Astrocyte (in vitro differentiated cells and primary cell): ENCODE data around the gene DDB1. TPM values are rescaled to one million over a fixed set of nuclear protein-coding genes. Genes with fewer than 3 reads are reported as not detected.

Experiments
- DNase-seq: peaks from one replicate; pipeline ENCODE4 v3.0.0-alpha.2; 2010; ENCODE audit warnings: low read depth
- FAIRE-seq: peaks from 2 replicates; lab custom pipeline; 2011; peaks lifted over from hg19 to GRCh38; lab: Jason Lieb, UNC
- H2AFZ ChIP-seq: 2 replicates; pipeline ENCODE4 v1.6.0; 2012; ENCODE audit warnings: low read depth, low read length, inconsistent platforms
- H3K27ac ChIP-seq: 2 replicates; pipeline ENCODE4 v1.5.1; 2011; ENCODE audit warnings: low read depth, low read length, inconsistent platforms
- H3K27me3 ChIP-seq: 2 replicates; pipeline ENCODE4 v1.6.0; 2011; ENCODE audit warnings: low read length, inconsistent platforms; ENCODE audit not compliant: insufficient read depth
- H3K36me3 ChIP-seq: 2 replicates; pipeline ENCODE4 v1.5.1; 2011; ENCODE audit warnings: low read length, inconsistent platforms; ENCODE audit not compliant: insufficient read depth
- H3K4me1 ChIP-seq: 2 replicates; pipeline ENCODE4 v1.5.1; 2011; ENCODE audit warnings: low read length, inconsistent platforms; ENCODE audit not compliant: insufficient read depth
- H3K4me2 ChIP-seq: 2 replicates; pipeline ENCODE4 v1.6.0; 2012; ENCODE audit warnings: low read length, inconsistent platforms
- H3K4me3 ChIP-seq: 2 replicates; pipeline ENCODE4 v1.5.1; 2011; ENCODE audit warnings: low read depth, mild to moderate bottlenecking, low read length, inconsistent platforms; ENCODE audit not compliant: insufficient read depth
- H3K79me2 ChIP-seq: 2 replicates; pipeline ENCODE4 v1.6.0; 2012; ENCODE audit warnings: mild to moderate bottlenecking, low read length, inconsistent platforms; ENCODE audit not compliant: insufficient read depth
- H3K9ac ChIP-seq: 2 replicates; pipeline ENCODE4 v1.6.0; 2012; ENCODE audit warnings: mild to moderate bottlenecking, low read length, inconsistent platforms
- H3K9me3 ChIP-seq: 2 replicates; pipeline ENCODE4 v1.5.1; 2012; ENCODE audit warnings: low read depth, mild to moderate bottlenecking, low read length, inconsistent platforms; ENCODE audit not compliant: insufficient read depth
- H4K20me1 ChIP-seq: 2 replicates; pipeline ENCODE4 v1.6.0; 2012; ENCODE audit warnings: low read length, inconsistent platforms; ENCODE audit not compliant: insufficient read depth
- H3K27ac Mint-ChIP-seq: one replicate; pipeline ENCODE4 v1.8.0; 2021; ENCODE audit warnings: mild to moderate bottlenecking, mixed read lengths; ENCODE audit not compliant: unreplicated experiment
- H3K27me3 Mint-ChIP-seq: one replicate; pipeline ENCODE4 v1.8.0; 2021; ENCODE audit warnings: low read depth, mixed read lengths; ENCODE audit not compliant: unreplicated experiment
- H3K36me3 Mint-ChIP-seq: one replicate; pipeline ENCODE4 v1.8.0; 2021; ENCODE audit warnings: low read depth, mixed read lengths; ENCODE audit not compliant: unreplicated experiment
- H3K4me1 Mint-ChIP-seq: one replicate; pipeline ENCODE4 v1.8.0; 2021; ENCODE audit warnings: low read depth, mixed read lengths; ENCODE audit not compliant: unreplicated experiment
- H3K4me3 Mint-ChIP-seq: one replicate; pipeline ENCODE4 v1.8.0; 2021; ENCODE audit warnings: mild to moderate bottlenecking, moderate library complexity, mixed read lengths; ENCODE audit not compliant: unreplicated experiment
- H3K9me3 Mint-ChIP-seq: one replicate; pipeline ENCODE4 v1.8.0; 2021; ENCODE audit warnings: mild to moderate bottlenecking, mixed read lengths; ENCODE audit not compliant: unreplicated experiment
- CTCF ChIP-seq: IDR thresholded peaks from 2 replicates; pipeline ENCODE4 v1.5.1; 2011; ENCODE audit warnings: low read depth, mild to moderate bottlenecking, inconsistent platforms, low read length, moderate library complexity; ENCODE audit not compliant: insufficient read depth
- EZH2 ChIP-seq: IDR thresholded peaks from 2 replicates; pipeline ENCODE4 v1.6.1; 2012; ENCODE audit warnings: mild to moderate bottlenecking, low read length, inconsistent platforms; ENCODE audit not compliant: insufficient read depth
- total RNA-seq: library from RNA; stranded (reverse); gene quantifications from 2 replicates; pipeline ENCODE4 v1.2.1, GENCODE V29; 2021

The DDB1 gene
- total RNA-seq, 1 donor from 2014 or later, result 251 TPM

GRCh38 chr11:61332281-61332796 lies 566 bp downstream of the DDB1 start:
- H3K79me2 ChIP-seq, result peaks cover 60% of the 10 kb centered on the region
- H3K27me3 ChIP-seq, result no peaks in the 10 kb centered on the region
- TF ChIP-seq EZH2 (no peak), CTCF (no peak)
- Mint-ChIP-seq H3K9me3 (no peaks in the 10 kb centered on the region), H3K4me3 (peak overlapping the region; percentile 98), H3K36me3 (peaks cover 2% of the 10 kb centered on the region), H3K27me3 (no peaks in the 10 kb centered on the region), H3K4me1 (peaks cover 45% of the 10 kb centered on the region), H3K27ac (peak overlapping the region; percentile 77)
- H3K9me3 ChIP-seq, result no peaks in the 10 kb centered on the region
- peak overlapping the region; percentile 94 for H3K27ac ChIP-seq
- peaks cover 19% of the 10 kb centered on the region for H3K36me3 ChIP-seq
- H4K20me1 ChIP-seq, result peaks cover 49% of the 10 kb centered on the region
- peak overlapping the region; percentile 100 for H3K9ac ChIP-seq
- H3K4me3 ChIP-seq, result peak overlapping the region; percentile 88
- peaks cover 37% of the 10 kb centered on the region for H3K4me1 ChIP-seq
- no peak for DNase-seq
- peak overlapping the region; percentile 98 for H3K4me2 ChIP-seq
- no peak for FAIRE-seq
- peak overlapping the region; percentile 97 for H2AFZ ChIP-seq

- H3K36me3 ChIP-seq, result peaks cover 20% of the 10 kb centered on the region
- peak overlapping the region; percentile 100 for H3K9ac ChIP-seq
- no peaks in the 10 kb centered on the region for H3K9me3 ChIP-seq
- H3K27me3 ChIP-seq, result no peaks in the 10 kb centered on the region
- H3K4me3 Mint-ChIP-seq, result peak overlapping the region; percentile 98
- H2AFZ ChIP-seq, result no peak overlapping the region
- H3K27ac ChIP-seq, result peak overlapping the region; percentile 94
- peak overlapping the region; percentile 77 for H3K27ac Mint-ChIP-seq
- peak overlapping the region; percentile 98 for H3K4me2 ChIP-seq
- no peak for DNase-seq
- H3K36me3 Mint-ChIP-seq, result peaks cover 2% of the 10 kb centered on the region
- FAIRE-seq, result no peak
- H3K79me2 ChIP-seq, result peaks cover 67% of the 10 kb centered on the region
- no peaks in the 10 kb centered on the region for H3K27me3 Mint-ChIP-seq
- no peaks in the 10 kb centered on the region for H3K9me3 Mint-ChIP-seq
- H3K4me1 Mint-ChIP-seq, result peaks cover 45% of the 10 kb centered on the region
- TF ChIP-seq EZH2, result no peak
- no peak for TF ChIP-seq CTCF
- peaks cover 56% of the 10 kb centered on the region for H4K20me1 ChIP-seq
- peaks cover 38% of the 10 kb centered on the region for H3K4me1 ChIP-seq
- H3K4me3 ChIP-seq, result peak overlapping the region; percentile 88
Measured at GRCh38 chr11:61331651-61332050, 1.3 kb downstream of the DDB1 start.

- Histone ChIP-seq H3K27me3 (no peaks in the 10 kb centered on the region), H3K4me1 (peaks cover 37% of the 10 kb centered on the region), H3K9me3 (no peaks in the 10 kb centered on the region), H3K79me2 (peaks cover 83% of the 10 kb centered on the region), H3K4me2 (no peak overlapping the region), H3K9ac (no peak overlapping the region), H4K20me1 (peaks cover 73% of the 10 kb centered on the region), H2AFZ (no peak overlapping the region), H3K27ac (no peak overlapping the region), H3K4me3 (no peak overlapping the region), H3K36me3 (peaks cover 30% of the 10 kb centered on the region)
- H3K27me3 Mint-ChIP-seq, result no peaks in the 10 kb centered on the region
- H3K4me3 Mint-ChIP-seq, result no peak overlapping the region
- peaks cover 8% of the 10 kb centered on the region for H3K36me3 Mint-ChIP-seq
- peaks cover 55% of the 10 kb centered on the region for H3K4me1 Mint-ChIP-seq
- TF ChIP-seq EZH2, result no peak
- no peak for TF ChIP-seq CTCF
- no peak overlapping the region for H3K27ac Mint-ChIP-seq
- no peaks in the 10 kb centered on the region for H3K9me3 Mint-ChIP-seq
- no peak for DNase-seq
- FAIRE-seq, result no peak
Measured at GRCh38 chr11:61329871-61330270, 3.0 kb downstream of the DDB1 start.
